HG02870 (cell line): ENCODE data around the gene TET1.
"Not testable (repeated sequence)": the region's sequence is repeated elsewhere in the genome, so short reads cannot be mapped to it uniquely, and the experiment has no call there.

Experiments
- ATAC-seq: cut with Tn5 transposase; IDR thresholded peaks from one replicate; pipeline ENCODE4 v1.9.1; 2021; ENCODE audit warnings: mild to moderate bottlenecking, moderate library complexity; ENCODE audit not compliant: unreplicated experiment

TET1 gene

DNA sequence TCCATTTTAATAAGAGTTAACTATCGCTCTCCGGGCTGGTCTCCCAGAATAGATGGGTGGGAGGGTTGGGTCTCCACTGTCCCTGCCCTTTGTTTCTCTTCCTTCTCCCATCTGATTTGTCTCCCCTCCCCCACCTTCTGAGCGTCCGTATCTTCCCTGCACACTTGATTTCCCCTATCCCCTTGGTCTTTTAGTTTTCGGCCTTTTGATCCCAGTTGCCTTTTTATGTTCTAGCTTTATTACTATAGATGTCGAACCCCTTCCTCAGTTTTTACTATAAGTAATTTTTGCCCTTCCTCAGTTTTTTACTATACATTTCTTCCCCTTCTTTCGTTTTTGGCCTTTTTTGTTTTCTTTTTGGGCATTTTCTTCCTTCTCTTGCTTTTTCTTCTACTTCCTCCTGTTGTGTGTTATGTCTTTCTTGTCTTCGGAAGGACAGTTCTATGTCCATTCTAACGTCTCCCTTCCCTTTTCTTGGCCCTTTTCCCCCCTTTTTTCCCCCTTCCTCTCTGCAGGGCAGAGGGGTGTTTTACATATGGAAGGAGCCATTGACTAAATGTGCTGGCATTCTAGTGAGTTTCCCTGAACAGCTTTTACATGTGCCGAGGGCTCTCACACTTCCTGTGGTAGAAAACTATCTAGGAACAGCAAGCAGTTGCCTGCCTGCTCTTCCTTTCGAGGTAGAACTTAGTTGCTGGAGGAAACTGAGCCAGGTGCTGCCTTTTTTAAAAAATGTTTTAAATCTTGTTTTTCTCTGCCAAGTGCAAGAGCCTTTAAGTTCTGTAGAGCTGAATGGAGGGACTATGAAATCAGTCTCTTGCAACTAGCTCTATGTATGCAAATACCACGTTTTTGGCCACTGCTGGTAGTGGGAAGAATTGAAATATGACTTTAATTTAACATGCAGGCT, 2.8 kb downstream of the TET1 start:
- ATAC-seq, result no peak

GRCh38 chr10:68564712-68565111, 4.6 kb downstream of the TET1 start:
- no peak for ATAC-seq

DNA sequence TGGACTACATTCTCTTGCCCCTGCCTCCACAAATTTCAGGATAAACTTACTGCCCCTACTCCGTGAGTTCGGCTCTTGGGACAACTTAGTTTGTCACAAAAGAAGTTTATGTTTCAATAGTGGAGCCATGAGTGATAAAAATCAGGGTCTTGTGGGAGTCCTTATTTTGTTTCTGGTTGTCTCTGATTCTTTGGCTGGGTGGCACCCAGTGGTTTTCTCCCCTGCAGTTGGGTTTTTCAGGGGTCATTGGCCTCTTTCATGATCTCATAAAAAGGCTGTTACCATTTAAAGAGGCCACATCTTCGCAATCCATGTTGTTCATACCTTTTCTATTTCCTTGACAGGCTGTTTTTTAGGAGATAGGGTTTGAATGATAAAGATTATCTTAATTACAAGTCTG, 5.5 kb downstream of the TET1 start:
- ATAC-seq, result no peak

GRCh38 chr10:68566351-68566750, 6.2 kb downstream of the TET1 start:
- no peak for ATAC-seq

DNA sequence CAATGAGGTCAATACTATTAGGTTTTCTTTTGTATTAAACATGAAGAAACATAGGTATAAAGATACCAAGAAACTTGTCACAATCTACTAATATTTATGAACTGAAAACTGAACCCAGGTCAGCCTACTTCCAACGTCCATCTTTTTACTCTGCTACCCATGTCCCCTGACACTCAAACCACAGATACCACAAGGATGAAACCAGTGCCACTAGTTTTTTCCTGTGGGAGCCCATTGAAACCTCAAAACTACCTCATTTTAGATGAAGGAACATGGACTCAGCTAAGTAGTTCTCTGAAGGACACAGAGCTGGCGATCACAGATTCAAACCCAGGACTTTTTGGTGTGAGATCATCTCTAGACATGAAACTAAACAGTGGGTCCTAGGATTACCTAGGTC, 6.8 kb downstream of the TET1 start:
- ATAC-seq, result no peak

- ATAC-seq, result no peak
These were observed 12.0 kb downstream of the TET1 start for GRCh38 chr10:68572151-68572550.

- no peak for ATAC-seq
These were observed 13.9 kb downstream of the TET1 start for GRCh38 chr10:68574051-68574450.

DNA sequence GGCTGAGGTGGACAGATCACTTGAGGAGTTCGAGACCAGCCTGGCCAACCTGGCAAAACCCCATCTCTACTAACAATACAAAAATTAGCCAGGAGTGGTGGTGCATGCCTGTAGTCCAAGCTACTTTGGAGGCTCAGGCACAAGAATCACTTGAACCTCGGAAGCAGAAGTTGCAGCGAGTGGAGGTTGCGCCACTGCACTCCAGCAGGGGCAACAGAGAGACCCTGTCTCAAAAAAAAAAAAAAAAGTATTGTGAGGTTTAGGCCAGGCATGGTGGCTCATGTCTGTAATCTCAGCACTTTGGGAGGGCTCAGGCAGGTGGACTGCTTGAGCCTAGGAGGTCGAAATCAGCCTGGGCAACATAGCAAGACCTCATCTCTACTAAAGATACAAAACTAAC, 16.0 kb downstream of the TET1 start:
- ATAC-seq, result no peak

- ATAC-seq, result no peak
These were observed 18.8 kb downstream of the TET1 start for GRCh38 chr10:68578974-68579373.

DNA sequence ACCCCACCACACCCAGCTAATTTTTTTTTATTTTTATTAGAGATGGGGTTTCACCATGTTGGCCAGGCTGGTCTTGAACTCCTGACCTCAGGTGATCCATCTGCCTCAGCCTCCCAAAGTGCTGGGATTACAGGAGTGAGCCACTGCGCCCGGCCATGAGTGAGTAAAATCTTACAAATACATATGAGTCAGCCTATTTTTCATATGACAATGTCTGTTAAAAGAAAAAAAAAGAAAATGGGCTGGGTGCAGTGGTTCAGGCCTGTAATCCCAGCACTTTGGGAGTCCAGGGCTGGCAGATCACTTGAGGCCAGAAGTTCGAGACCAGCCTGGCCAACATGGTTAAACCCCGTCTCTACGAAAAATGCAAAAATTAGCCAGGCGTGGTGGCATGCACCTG, 24.1 kb downstream of the TET1 start:
- ATAC-seq, result not testable (repeated sequence)

DNA sequence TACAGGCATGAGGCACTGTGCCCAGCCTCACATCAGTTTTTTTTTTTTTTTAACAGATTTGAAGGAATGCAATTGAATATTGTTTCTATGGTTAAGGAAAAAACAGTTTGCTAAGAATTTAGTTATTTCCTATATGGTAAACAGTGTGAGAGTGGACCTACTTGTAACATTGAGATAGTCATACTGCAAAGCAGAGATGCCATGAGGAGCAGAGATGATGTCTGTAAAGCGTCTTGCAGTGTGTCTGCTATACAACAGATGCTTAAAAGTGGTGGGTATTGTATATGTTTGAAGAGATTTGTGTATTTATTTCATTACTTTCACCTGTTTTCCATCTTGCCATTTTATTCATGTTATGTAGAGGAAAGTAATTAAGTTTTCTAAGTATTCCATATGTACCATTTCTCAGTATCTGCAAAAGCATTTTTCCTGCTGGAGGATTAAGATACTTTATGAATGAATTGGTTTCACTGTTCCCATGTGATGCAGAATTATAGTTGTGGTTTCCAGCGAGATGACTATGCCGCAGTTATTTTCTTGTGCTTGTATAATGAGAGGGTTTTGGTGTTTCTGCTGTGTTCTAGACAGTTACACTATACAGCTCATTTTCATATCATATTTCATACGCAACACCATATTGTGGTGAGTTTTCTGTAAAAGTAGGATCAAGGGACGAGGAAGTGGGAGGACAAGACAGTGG, 26.6 kb downstream of the TET1 start:
- ATAC-seq, result no peak

DNA sequence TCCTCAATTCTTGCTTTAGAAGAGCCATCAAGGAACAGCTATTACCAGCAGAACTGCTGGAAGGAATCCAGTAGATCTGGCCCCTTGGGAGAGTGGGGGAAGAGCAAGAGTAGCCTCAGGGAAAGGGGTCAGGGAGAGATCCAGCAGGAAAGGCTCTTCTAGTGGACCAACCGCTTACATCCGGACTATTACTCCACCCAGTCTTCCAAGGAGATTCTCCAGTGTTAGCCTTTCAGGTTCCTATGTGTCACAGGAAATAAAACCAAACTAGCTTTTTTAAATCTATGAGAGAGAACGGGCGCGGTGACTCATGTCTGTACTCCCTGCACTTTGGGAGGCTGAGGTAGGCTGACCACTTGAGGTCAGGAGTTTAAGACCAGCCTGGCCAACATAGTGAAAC, 34.3 kb downstream of the TET1 start:
- ATAC-seq, result no peak

DNA sequence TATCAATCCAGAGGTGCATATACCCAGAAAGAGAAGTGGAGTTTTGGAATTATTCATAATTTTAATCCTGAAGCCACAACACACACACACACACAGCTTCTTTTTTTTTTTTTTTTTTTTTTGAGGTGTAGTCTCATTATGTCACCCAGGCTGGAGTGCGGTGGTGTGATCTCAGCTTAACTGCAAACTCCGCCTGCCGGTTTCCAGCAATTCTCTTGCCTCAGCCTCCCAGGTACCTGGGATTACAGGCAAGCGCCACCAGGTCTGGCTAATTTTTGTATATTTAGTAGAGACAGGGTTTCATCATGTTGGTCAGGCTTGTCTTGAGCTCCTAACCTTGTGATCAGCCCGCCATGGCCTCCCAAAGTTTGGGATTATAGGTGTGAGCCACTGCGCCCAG, 35.4 kb downstream of the TET1 start:
- ATAC-seq, result no peak

DNA sequence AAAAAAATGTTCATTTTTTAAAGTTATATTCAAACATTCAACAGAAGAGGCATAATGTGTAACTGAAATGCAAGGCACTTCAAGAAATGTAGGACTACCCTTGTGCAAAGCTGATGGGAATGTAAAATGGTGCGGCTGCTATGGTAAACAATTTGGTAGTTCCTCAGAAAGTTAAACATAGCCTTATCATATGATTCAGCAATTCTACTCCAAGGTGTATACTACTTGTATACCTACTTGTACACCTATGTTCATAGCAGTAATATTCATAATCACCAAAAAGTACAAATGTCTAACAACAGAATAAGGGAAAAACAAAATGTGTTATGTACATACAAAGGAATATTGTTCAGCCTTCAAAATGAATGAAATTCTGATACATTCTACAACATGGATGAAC, 37.3 kb downstream of the TET1 start:
- no peak for ATAC-seq

GRCh38 chr10:68598978-68599770, 39.0 kb downstream of the TET1 start:
- no peak for ATAC-seq

GRCh38 chr10:68599771-68600040, 39.6 kb downstream of the TET1 start:
- ATAC-seq, result no peak

DNA sequence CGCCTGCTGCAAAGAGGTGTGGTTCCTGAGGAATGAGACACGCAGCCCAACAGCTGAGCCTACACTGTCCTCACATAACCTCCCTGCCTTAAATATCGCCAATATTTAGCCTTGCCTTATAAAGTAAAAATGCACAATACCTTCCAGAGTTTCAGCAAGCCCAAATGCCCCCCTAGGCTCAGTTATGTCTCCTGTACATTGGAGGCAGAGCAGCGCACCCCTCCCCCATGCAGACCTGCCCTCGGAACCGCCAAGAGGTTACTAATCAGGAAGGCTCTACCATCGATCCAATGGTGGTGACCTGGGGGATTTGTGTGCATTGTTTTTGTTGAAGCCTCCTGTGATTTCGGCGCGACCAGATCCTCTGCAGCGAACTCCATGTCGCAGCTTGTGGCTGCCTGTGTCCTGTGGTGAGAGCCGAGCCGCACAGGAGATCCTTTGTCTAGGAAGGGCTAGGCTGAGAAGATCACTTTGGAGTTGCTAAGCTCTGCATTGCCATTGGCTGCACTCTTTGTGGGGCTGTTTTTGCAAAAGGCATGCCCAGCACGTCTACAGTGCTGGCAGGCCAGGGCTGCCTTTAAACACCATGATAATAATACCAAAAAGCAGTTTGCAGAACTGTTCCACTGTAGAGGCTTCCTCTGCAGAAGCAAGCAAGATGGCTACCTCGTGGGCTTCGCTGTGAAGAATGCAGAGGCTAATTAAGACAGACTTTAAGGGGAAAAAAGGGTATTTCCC, 40.1 kb downstream of the TET1 start:
- peak; percentile 85 for ATAC-seq

- no peak for ATAC-seq
These were observed 41.5 kb downstream of the TET1 start for GRCh38 chr10:68601501-68602265.

DNA sequence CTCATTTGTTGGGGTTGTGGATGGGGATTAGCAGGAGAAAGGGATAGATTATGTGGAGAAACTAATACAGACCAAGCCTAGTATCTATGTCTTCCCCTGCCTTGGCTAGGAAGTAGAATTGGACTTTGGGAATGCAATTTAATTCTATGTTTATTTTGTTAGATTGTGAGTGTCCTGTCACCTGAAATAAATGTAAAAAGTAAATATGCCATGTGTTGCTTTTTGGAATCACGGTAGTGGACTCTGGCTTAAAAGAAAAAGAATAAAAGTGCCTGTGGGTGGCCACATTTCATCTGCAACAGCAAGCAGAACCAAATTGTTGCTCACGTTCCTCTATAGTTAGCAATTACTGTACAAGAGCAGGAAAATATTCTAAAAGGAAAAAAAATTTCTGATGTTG, 42.3 kb downstream of the TET1 start:
- ATAC-seq, result no peak

GRCh38 chr10:68603766-68604165, 43.6 kb downstream of the TET1 start:
- ATAC-seq, result no peak
